A673 (cell line): ENCODE data around the gene ARRB1. TPM values are rescaled to one million over a fixed set of nuclear protein-coding genes. Genes with fewer than 3 reads are reported as not detected.
"Not testable (repeated sequence)": the region's sequence is repeated elsewhere in the genome, so short reads cannot be mapped to it uniquely, and the experiment has no call there.

Experiments
- BruUV-seq: library from RNA; stranded (reverse); fragments of 400-500 nt; replicated peaks from 2 replicates; lab custom pipeline; 2021; lab: Mats Ljungman, UMichigan
- CTCF ChIA-PET: fragments of 300-600 bp; sonication (Branson Sonifier 250); formaldehyde crosslinking; loops from one replicate; lab custom pipeline; 2022; ENCODE audit warnings: antibody characterized with exemption; lab: Charles Lee
- POLR2A ChIA-PET: fragments of 300-600 bp; sonication (Branson Sonifier 250); formaldehyde crosslinking; loops from one replicate; lab custom pipeline; 2022; ENCODE audit warnings: antibody characterized with exemption; ENCODE audit not compliant: low non-redundant PET; lab: Charles Lee
- DNase-seq: peaks from one replicate; pipeline ENCODE4 v3.0.0-alpha.2; 2015; ENCODE audit warnings: low spot score
- H3K27ac ChIP-seq: fragments of 200-600 bp; sonication (generic); 2 replicates; pipeline ENCODE4 v1.5.1; 2016; ENCODE audit warnings: mixed run types, low read depth, mild to moderate bottlenecking, mixed read lengths, antibody characterized with exemption, low read length; ENCODE audit not compliant: poor library complexity, severe bottlenecking
- H3K27me3 ChIP-seq: fragments of 200-600 bp; sonication (generic); replicated peaks from 2 replicates; pipeline ENCODE4 v1.6.1; 2017; ENCODE audit warnings: mixed run types, low read depth, mild to moderate bottlenecking, mixed read lengths, antibody characterized with exemption, low read length; ENCODE audit not compliant: insufficient read depth, poor library complexity
- H3K36me3 ChIP-seq: fragments of 200-600 bp; sonication (generic); 2 replicates; pipeline ENCODE4 v1.6.1; 2016; ENCODE audit warnings: mixed run types, mild to moderate bottlenecking, mixed read lengths, antibody characterized with exemption, low read length; ENCODE audit not compliant: insufficient read depth, poor library complexity, severe bottlenecking
- H3K4me1 ChIP-seq: fragments of 200-600 bp; sonication (generic); 2 replicates; pipeline ENCODE4 v1.6.1; 2017; ENCODE audit warnings: mixed run types, mild to moderate bottlenecking, mixed read lengths, antibody characterized with exemption, low read length; ENCODE audit not compliant: insufficient read depth, poor library complexity, severe bottlenecking
- H3K4me3 ChIP-seq: fragments of 200-600 bp; sonication (generic); 2 replicates; pipeline ENCODE4 v1.5.1; 2016; ENCODE audit warnings: low read depth, mixed run types, mild to moderate bottlenecking, mixed read lengths, low read length; ENCODE audit not compliant: poor library complexity, severe bottlenecking
- H3K9me3 ChIP-seq: fragments of 200-600 bp; sonication (generic); 2 replicates; pipeline ENCODE4 v1.6.1; 2016; ENCODE audit warnings: mixed run types, low read depth, mild to moderate bottlenecking, mixed read lengths, antibody characterized with exemption, low read length; ENCODE audit not compliant: poor library complexity, severe bottlenecking
- EZH2 ChIP-seq: fragments of 200-600 bp; sonication (generic); IDR thresholded peaks from 2 replicates; pipeline ENCODE4 v1.6.1; 2017; ENCODE audit warnings: borderline replicate concordance, low read depth, mild to moderate bottlenecking, mixed read lengths, antibody characterized with exemption, low read length; ENCODE audit not compliant: poor library complexity, severe bottlenecking
- intact Hi-C: fragments of 100-400 bp; cut with micrococcal nuclease; formaldehyde crosslinking; loops from one replicate; pipeline ENCODE4 v1.10.0; 2022; ENCODE audit not compliant: unreplicated experiment
- total RNA-seq: library from RNA; stranded (reverse); gene quantifications from 2 replicates; pipeline ENCODE4 v1.2.3, GENCODE V29; 2021
- TF ChIP-seq, protein P1 (sequence below): fragments of 300-800, 200-600 bp; sonication (generic); conservative IDR thresholded peaks from 2 replicates; pipeline ENCODE4 v1.5.1; 2017; ENCODE audit warnings: low read depth, mild to moderate bottlenecking, antibody characterized with exemption, low read length, moderate library complexity, mixed read lengths

The ARRB1 gene
- total RNA-seq, 1 experiment from 2014 or later = 37.8 TPM

DNA sequence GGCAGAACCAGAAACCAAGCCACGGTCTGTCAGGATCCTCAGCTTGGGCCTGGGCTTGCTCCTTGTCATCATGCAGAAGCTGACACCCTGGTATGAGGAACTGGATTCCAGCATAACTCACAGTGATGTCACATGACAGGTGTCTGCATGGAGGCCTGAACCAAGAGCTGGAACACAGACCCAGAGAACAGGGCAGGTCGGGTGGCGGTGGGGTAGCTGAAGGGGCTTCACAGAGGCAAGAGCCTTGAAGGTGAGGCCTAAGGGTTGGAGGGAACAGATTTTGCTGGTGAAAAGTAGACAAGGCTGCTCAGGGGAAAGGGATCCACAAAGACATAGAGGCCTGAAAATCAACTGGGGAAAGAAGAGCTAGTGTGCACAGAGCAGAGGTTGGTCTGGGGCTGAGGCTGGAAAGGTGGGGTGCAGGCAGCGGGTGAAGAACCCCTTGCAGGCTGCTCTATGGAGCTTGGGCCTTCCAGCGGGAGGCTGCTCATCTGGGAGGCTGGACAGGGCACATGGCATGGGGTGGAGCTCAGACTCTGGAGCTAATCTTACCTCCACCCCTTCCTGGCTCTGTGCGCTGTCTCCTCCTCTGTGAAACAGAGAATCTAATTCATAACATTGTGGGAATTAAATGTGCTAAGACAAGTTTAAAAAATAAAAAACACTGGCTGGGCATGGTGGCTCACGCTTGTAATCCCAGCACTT, 29.4 kb upstream of the ARRB1 start:
- H3K4me1 ChIP-seq = no peaks in the 10 kb centered on the region
- DNase-seq = no peak
- TF ChIP-seq, protein P1, sequence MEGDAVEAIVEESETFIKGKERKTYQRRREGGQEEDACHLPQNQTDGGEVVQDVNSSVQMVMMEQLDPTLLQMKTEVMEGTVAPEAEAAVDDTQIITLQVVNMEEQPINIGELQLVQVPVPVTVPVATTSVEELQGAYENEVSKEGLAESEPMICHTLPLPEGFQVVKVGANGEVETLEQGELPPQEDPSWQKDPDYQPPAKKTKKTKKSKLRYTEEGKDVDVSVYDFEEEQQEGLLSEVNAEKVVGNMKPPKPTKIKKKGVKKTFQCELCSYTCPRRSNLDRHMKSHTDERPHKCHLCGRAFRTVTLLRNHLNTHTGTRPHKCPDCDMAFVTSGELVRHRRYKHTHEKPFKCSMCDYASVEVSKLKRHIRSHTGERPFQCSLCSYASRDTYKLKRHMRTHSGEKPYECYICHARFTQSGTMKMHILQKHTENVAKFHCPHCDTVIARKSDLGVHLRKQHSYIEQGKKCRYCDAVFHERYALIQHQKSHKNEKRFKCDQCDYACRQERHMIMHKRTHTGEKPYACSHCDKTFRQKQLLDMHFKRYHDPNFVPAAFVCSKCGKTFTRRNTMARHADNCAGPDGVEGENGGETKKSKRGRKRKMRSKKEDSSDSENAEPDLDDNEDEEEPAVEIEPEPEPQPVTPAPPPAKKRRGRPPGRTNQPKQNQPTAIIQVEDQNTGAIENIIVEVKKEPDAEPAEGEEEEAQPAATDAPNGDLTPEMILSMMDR = no peak
- no peak for TF ChIP-seq EZH2
- H3K36me3 ChIP-seq = no peaks in the 10 kb centered on the region
- H3K27me3 ChIP-seq = no peaks in the 10 kb centered on the region
- intact Hi-C loops = loop anchor here (2.0 kb wide), 1 partner anchor 14 kb away; no protein-coding TSS in a partner anchor
- H3K4me3 ChIP-seq = no peak overlapping the region
- no TSS peak for BruUV-seq
- H3K27ac ChIP-seq = no peak overlapping the region
- ChIA-PET CTCF (no interaction called here), POLR2A (interaction anchor here (0.6 kb wide), 1 partner anchor 13 kb away, joined by 3 read pairs; no protein-coding TSS in a partner anchor)
- H3K9me3 ChIP-seq = no peaks in the 10 kb centered on the region

DNA sequence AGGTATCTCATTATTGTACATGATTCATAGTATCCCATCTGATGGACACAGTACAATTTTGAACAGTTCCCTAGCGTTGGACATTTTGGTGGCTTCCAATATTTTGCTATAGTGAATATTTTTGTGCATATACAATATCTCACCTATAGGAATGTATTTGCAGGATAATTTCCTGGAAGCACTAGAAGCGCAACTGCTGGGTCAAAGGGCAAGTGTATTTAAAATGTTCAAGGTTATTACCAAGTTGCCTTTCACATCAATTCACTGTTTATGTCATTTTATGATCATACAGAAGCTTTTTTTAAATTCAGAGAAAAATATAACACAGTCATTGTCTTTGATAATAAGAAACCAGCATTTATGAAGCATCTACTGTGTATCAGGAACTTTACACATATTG, 28.8 kb upstream of the ARRB1 start:
- CTCF ChIA-PET = no interaction called here
- no peaks in the 10 kb centered on the region for H3K27me3 ChIP-seq
- H3K27ac ChIP-seq = no peak overlapping the region
- H3K36me3 ChIP-seq = no peaks in the 10 kb centered on the region
- no peaks in the 10 kb centered on the region for H3K9me3 ChIP-seq
- no peak for DNase-seq
- no TSS peak for BruUV-seq
- intact Hi-C loops = loop anchor here (2.0 kb wide), 1 partner anchor 13 kb away; no protein-coding TSS in a partner anchor
- no peaks in the 10 kb centered on the region for H3K4me1 ChIP-seq
- H3K4me3 ChIP-seq = no peak overlapping the region
- TF ChIP-seq, protein P1 = no peak
- TF ChIP-seq EZH2 = no peak
- POLR2A ChIA-PET = interaction anchor here (0.6 kb wide), 1 partner anchor 8 kb away, joined by 9 read pairs; no protein-coding TSS in a partner anchor

DNA sequence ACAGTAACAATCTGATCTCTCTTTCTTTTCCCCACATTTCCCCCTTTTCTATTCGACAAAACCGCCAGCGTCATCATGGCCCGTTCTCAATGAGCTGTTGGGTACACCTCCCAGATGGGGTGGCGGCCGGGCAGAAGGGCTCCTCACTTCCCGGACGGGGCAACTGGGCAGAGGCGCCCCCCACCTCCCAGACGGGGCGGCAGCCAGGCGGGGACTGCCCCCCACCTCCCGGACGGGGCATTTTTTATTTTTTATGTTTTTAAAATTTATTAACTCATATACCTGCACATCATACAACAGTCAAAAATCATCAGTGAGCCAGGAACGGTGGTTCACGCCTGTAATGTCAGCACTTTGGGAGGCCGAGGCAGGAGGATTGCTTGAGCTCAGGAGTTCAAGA, 27.3 kb upstream of the ARRB1 start:
- intact Hi-C loops, POLR2A ChIA-PET, H3K9me3 ChIP-seq, CTCF ChIA-PET, H3K27ac ChIP-seq, H3K4me3 ChIP-seq, DNase-seq, H3K4me1 ChIP-seq, H3K36me3 ChIP-seq, H3K27me3 ChIP-seq, BruUV-seq: not testable (repeated sequence)
